Islet of Langerhans (tissue), 1 donor: ENCODE data around the gene MST1R.
"Not testable (repeated sequence)": the region's sequence is repeated elsewhere in the genome, so short reads cannot be mapped to it uniquely, and the experiment has no call there.

Source experiments
- FAIRE-seq: peaks from one replicate; lab custom pipeline; 2011; peaks lifted over from hg19 to GRCh38; lab: Jason Lieb, UNC

The MST1R gene

DNA sequence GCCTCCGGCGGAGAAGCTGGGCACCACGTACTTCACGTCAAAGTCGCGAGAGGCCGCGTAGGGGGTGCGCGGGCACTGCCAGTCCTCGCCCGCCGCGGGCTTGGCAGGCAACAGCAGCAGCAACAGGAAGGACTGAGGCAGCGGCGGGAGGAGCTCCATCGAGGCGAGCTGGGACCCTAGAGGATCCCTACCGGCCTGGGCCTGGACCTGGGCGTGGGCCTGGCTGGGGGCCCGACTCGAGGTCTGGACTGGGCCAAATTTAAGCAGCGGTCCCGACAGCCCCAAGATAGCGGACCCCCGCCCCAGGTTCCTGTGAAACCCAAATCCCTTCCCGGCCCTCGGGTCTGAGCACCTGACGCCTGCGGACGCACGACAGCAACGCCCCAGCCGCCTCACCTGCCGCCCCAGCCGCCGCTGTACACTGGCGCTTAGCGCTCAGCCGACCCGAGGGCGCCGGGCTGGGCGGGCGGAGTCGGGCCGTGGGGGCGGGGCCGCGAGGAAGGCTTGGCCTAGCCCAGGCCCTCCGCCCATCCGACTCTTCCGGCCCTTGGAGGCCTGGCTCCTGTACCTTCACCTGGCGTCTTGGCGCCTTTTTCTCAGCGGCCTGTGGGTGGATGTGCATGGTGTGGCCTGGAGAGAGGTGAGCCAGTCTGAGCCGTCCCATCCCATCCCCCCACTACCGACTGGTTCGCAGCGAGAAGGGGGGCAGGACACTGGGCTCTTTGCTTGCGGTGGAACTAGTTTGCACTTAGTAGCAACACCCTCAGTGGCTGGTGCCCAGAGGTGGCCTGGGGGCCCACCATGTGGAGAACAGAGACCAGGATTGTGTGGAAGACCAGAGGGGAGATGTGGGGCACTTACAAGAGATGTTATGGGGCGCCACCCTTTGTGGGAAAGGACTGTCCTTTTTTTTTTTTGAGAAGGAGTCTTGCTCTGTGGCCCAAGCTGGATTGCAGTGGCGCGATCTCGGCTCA lies at the start of gene MST1R:
Gene MST1R, minus strand, starts transcription at position 423 of the 974 bp plus-strand sequence. Its CDS starts 264 bp downstream, at position 159.
- no peak for FAIRE-seq

DNA sequence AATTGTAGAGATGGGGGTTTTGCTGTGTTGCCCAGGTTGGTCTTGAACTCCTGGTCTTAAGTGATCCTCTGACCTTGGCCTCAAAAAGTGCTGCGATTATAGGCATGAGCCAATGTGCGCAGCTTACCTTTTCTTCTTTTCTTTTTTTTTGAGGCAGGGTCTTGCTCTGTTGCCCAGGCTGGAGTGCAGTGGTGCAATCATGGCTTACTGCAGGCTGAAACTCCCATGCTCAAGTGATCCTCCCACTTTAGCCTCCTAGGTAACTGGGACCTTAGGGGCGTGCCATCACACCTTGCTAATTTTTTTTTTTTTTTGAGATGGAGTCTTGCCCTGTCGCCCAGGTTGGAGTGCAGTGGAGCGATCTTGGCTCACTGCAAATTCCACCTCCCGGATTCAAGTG lies 49.3 kb upstream of the MST1R start:
- FAIRE-seq, result no peak

DNA sequence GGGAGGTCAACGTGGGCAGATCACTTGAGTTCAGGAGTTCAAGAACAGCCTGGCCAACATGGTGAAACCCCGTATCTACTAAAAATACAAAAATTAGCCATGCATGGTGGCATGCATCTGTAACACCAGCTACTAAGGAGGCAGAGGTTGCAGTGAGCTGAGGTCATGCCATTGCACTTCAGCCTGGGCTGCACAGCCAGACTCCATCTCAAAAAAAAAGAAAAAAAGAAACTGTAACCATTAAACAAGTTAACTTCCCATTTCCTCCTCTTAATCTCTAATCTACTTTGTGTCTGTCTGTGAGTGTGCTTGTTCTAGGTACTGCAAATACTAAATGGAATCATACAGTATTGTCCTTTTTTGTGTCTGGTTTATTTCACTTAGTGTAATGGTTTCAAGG lies 39.0 kb upstream of the MST1R start:
- no peak for FAIRE-seq

DNA sequence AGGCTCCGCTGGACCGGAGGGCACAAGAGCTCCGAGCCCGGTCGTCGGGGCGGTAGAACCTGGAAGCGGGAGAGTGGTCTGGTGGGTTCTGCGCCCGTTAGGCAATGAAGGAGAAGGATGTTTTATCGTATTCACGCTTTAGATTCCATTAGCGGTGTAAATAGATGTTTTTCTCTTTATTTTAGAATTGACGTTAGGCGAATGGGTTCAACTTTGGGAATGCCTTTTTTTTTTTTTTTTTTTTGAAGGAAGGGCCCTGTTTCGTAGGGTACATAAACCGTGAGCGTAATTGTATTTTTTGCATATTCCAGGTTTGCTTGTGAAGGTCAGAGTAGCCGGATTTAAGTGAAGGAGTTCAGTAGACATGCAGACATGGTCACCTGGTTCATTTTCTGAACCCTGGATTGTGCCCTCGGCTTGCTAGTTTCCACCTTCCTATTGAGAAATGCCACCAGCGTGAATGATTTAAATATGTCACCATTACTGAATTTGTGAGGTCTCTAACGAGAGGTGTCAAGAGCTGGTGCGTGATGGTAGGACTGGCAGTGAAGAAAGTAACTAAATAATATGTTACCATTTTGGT lies 37.1 kb upstream of the MST1R start:
- no peak for FAIRE-seq

DNA sequence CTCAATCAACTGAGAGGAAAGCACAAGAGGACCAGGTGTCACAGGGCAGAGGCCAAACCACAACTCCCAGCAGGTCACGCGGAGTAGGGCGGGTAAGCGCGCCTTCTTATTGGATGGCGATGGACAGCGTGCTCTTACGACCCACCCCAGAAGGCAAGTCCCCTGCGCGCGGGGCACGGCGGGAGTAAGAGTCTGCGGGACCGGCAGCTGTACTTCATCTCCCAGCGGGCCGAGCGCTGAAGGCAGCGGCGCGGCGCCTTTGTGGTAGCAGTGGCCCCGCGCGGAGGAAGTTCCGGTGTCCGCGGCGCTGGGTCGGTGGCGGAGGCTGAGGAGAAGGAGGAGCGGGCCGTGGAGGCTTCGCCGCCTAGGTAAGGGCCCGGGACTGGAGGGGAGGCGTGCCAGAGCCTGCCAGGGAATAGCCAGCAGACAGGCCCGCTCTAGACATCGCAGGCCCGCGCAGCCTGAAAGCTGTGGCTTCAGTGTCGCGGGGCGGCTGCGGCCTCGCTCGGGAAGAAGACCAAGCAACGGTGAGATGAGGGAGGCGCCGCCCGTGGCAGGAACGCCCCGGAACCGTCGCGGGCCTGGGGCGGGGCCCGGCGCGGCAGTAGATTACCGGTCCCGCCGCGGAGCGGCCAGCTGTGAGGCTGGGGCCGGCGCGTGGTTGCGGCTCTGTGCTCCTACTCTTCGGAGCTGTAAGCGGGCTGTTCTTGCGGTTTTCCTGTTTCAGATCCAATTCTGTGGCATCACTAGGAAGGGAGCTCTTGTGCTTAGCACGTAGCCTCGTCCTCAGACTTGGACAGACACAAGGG lies 36.4 kb upstream of the MST1R start, which contains the start of gene RBM6:
Gene RBM6, plus strand, starts transcription at position 293 of the 809 bp plus-strand sequence. CDS start 22,492 bp downstream, outside the sequence.
- peak; percentile 27 for FAIRE-seq

DNA sequence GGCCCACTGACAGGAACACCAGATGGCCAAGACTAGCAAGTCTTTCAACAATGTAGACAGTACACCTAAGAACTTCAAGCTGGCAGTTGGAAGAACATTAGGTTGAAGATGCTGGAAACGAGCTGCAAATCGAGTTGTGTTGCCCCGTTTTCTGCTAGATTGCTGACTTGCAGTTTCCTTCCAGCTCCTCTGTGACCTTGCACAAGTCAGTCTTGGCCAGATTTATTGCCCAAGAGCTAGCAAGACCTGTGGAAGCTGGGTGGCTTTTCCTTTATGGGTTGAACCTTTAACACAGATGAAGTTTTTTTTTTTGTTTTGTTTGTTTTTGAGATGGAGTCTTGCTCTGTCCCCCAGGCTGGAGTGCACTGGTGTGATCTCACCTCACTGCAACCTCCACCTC lies 33.4 kb upstream of the MST1R start:
- FAIRE-seq, result no peak

DNA sequence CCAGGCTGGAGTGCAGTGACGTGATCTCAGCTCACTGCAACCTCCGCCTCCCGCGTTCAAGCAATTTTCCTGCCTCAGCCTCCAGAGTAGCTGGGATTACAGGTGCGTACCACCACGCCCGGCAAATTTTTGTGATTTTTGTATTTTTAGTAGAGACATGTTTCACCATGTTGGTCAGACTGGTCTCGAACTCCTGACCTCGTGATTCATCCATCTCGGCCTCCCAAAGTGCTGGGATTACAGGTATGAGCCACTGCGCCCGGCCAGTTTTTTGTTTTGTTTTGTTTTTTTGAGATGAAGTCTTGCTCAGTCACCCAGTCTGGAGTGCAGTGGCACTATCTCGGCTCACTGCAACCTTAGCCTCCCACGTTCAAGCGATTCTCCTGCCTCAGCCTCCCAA lies 28.6 kb upstream of the MST1R start:
- not testable (repeated sequence) for FAIRE-seq

DNA sequence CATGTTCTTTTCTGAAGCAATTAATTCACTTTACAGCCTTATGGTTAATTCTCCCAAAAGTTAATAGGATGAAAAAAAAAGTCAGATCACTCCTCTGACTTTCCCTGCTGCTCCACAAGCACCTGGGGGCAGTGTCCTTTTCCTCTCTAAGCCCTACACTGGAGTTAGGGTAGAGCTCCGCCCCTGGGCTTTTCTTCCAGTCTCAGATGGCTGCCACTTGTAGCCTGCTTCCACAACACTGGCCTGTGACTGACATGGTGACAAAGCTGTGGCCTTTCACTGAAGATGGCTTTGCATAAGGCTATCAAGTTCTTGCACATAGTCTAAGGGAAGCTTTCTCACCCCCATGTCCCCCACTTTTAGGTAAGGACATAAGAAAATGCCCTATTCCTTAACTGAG lies 27.2 kb upstream of the MST1R start:
- FAIRE-seq, result no peak

DNA sequence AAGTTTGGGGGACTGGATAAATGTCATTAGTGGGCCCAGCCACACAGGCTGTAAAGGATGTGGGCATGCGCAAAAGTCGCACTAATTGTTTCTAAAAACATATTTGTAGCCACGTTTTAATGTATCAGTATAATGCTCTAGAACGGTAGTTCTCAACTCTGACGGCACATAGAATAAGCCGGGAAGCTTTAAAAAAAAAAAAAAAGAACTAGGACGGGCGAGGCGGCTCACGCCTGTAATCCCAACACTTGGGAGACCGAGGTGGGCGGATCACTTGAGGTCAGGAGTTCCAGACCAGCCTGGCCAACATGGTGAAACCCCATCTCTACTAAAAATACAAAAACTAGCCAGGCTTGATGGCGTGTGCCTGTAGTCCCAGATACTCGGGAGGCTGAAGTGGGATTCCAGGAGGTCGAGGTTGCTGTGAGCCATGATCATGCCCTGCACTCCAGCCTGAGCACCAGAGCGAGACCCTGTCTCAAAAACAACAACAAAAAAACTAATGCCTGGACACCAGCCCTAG lies 26.6 kb upstream of the MST1R start:
- no peak for FAIRE-seq

DNA sequence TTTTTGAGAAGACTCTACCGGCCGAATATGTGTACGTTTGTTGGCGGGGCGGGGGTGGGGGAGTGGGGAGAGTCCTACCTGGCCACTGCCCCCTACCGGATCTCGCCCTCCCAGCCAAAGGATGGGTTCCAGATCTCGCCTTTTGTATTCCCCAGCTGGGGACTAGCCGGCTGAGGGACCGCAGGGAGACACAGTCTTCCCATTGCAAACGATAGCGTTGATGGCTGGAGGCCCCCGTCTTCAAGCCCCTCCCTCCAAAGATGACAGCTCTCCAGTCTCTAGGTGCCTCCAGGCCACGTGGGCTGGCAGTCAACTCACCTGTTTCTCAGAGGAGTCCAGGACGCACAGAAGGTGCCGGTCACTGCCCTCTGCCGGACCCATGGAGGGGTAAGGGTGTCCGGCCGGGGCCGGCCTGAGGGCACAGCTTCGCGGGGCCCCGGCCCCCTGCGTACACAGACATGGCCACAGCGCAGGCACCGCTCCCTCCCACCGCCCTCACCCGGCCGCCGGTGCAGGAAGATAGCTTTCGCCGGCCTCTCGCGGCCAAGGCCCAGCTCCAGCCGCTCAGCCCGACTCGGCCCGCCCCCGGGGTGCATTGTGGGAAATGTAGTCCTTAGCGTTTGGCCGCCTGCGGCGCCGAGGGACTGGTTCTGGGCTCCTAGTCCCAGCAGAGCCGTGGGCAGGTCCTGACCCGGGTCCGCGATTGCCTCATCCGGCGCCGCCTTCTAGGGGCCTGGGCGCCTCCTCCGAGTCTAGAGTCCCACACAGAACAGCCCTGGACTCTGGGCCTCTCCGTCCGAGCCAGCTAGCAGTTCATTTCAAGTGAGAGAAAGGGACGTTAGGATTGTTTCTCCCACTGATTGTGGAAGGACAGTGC lies 25.9 kb upstream of the MST1R start, which contains the start of gene MON1A:
Gene MON1A, minus strand, starts transcription at position 521 of the 877 bp plus-strand sequence. CDS start 16,465 bp downstream, outside the sequence.
- no peak for FAIRE-seq

DNA sequence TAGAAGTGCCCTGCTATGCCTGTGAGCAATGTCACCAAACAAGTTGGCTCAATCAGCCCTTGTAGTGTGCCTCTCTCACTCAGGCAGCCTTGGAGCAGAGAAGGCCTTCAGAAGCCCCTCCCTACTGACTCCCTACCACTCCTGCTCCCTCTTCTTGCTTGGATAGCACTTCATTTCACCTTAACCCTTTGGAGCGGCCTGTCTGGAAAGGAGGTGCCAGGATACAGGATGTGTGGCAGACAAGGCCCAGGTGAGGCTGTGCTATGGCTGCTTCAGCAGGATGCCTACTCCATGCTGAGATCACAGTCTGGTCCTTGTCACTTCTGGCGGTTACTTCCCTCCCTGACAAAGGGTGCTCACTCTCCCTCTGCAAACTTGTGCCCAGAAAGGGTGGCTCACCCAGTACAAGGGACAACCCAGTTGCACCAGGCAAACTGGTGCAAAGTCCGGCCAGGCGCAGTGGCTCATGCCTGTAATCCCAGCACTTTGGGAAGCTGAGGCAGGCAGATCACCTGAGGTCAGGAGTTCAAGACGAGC lies 24.9 kb upstream of the MST1R start:
- no peak for FAIRE-seq

DNA sequence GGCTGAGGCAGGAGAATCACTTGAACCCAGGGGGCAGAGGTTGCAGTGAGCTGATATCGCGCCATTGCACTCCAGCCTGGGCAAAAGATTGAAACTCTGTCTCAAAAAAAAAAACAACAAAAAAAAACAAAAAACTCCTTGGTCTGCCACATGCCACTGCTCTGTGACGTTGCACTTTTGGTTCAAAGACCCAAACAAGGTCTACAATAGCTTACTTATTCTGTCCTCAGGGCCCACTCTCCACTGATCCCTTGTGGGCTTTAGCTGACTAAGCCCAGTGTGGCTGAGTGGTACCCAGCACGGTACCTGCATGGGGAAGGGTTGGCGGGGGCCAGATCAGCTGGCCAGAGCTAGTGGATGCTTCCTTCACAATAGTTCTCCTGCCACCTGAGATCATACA lies 24.1 kb upstream of the MST1R start:
- FAIRE-seq, result no peak

DNA sequence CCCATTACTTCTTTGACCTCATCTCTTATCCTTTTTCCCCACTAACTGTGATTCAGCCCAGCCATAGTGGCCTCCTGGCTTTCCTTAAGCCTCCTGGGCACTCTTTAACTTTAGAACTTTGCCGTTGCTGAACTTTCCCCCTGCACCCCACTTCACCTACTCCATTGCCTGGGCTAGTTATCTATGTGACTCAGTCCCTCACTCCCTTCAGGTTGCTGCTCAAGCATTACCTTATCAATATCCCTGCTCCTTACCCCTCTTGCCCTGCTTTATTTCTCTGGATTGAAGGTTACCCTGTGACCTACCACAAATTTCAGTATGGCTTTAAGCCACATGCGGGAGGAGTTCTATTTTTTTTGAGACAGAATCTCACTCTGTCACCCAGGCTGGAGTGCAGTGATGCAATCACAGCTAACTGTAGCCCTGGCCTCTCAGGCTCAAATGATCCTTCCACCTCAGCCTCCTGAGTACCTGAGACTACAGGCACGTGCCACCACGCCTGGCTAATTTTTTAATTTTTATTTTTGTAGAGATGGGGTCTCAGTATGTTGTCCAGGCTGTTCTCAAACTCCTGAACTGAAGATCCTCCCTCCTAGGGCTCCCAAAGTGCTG lies 22.6 kb upstream of the MST1R start:
- FAIRE-seq, result no peak

DNA sequence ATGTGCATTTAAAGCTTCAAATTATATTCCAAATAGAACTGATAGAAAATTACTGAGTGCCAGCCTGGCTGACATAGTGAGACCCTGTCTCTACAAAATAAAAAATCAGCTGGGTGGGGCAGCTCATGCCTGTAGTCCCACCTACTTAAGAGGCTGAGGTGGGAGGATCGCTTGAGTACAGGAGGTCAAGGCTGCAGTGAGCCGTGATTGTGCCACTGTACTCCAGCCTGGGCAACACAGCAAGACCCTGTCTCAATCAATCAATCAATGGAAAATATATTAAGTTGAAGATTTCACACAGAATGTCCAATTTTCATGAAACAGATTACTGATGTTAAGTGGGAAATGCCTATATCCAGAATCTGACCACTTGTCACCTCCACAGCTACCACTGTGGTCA lies 21.8 kb upstream of the MST1R start:
- no peak for FAIRE-seq

DNA sequence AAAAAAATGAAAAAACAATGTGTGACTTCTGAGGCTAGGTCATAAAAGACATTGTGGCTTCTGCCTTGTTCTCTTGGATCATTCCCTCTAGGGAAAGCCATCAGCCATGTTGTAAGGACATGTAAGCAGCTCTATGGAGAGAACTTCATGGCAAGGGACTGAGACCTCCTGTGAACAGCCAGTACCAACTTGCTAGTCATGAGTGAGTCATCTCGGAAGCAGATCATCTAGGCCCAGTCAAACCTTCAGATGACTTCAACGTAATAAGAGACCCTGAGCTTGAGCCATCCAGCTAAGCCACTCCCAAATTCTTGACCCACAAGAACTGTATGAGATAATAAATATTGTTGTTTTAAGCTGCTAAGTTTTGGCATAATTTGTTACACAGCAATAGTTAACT lies 21.0 kb upstream of the MST1R start:
- no peak for FAIRE-seq

DNA sequence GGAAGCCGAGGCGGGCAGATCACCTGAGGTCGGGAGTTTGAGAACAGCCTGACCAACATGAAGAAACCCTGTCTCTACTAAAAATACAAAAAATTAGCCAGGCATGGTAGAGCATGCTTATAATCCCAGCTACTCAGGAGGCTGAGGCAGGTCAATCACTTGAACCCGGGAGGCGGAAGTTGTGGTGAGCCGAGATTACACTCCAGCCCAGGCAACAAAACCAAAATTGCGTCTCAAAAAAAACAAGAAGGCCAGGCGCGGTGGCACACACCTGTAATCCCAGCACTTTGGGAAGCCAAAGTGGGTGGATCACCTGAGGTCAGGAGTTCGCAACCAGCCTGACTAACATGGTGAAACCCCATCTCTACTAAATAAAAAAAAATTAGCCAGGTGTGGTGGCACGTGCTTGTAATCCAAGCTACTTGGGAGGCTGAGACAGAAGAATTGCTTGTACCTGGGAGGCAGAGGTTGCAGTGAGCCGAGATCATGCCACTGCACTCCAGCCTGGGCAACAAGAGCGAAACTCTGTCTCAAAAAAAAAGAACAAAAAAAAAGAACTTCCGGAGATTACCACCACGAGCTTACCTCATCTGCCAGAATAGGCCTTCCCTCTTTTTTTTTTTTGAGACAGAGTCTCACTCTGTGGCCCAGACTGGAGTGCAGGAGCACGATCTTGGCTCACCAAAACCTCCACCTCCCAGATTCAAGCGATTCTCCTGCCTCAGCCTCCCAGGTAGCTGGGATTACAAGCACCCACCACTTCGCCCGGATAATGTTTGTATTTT lies 14.3 kb upstream of the MST1R start:
- FAIRE-seq, result not testable (repeated sequence)

DNA sequence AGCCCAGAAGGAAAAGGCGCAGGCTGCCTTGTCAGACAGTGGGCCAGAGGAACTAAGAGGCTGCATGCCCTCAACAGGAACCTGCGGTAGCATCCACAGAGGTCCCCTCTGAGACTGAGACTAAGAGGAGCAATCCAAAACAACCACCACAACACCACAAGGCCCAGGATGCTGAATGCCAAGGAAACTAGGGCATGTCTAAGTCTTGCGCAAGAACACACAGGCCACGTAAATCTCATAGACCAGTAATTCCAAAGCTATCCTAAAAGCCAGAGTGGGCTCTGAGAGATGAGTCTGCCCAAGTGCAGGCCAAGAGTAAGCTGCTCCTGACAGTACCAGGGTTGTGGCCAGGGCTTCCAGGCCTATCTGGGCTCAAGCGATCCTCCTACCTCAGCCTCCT lies 13.0 kb upstream of the MST1R start:
- no peak for FAIRE-seq

DNA sequence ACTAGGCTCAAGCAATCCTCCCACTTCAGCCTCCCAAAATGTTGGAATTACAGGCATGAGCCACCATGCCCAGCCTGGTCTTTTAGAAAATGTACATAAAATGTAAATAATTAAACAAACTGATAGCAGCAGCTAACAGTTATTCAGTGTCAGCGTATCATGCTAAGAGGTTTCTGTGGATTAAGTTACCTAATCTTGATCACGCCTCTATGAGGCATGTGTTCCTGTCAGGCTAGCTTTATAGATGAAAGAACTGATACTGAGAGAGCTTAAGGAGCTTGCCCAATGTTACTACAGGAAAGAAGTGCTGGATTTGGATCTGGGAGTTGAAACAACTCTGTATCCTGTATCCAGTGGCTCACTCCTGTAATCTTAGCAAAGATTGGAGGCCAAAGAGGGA lies 11.2 kb upstream of the MST1R start:
- no peak for FAIRE-seq

DNA sequence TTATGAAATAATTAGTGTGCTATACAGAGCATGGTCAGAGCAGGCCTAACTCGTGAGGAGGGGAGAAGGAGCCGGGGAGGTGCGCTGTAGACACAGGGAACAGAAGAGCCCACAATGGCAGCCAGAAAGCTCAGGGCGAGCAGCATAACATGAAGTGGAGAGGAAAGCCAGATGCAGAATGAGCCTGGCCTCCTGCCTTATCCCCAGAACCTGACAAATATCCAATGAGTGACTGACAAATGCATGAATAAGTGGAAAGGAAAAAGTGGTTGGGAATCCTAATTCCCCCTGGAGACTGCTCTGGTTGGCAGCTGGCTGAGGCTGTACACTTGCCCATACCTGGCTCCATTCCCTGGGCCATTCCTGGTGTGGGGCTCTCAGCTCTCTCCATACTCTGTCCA lies 9.2 kb upstream of the MST1R start:
- no peak for FAIRE-seq

DNA sequence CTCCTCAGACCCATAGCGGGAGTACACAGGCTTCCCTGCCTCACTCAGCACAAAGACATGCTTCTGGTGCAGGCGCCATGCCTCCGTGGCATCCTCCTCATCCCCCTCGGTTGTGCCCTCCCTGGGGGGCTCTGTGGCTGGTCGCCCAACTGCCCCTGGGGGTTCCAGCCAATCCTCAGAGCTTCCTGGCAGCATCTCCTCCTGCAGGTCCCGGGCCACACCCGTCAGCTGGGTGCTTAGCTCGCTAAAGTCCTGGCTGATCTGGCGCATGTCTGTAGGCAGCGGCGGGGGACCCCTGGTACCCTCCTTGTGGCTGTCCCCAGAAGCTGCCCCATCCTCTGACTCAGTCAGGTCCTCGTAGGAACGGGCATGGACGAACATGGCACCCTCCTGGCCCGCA lies 7.9 kb upstream of the MST1R start:
- no peak for FAIRE-seq
